SK-N-SH (cell line): ENCODE measurements around the gene CD300LB. TPM values are rescaled to one million over a fixed set of nuclear protein-coding genes. Genes with fewer than 3 reads are reported as not detected.

ENCODE experiments used
- CTCF ChIA-PET: fragments of 300-600, 350-600 bp; formaldehyde crosslinking; extraction: SDS; loops from one replicate; lab custom pipeline; 2021; lab: Yijun Ruan, JAX
- POLR2A ChIA-PET: fragments of 350-600 bp; sonication (Branson Sonifier 250); formaldehyde crosslinking; extraction: SDS; loops from one replicate; lab custom pipeline; 2020; ENCODE audit warnings: antibody characterized with exemption, inconsistent platforms; lab: Yijun Ruan, JAX
- DNase-seq: peaks from one replicate; pipeline ENCODE4 v3.0.0; 2012
- H2AFZ ChIP-seq: fragments of 200-600 bp; sonication (generic); 2 replicates; pipeline ENCODE4 v1.8.1; 2016; ENCODE audit warnings: antibody characterized with exemption, mild to moderate bottlenecking, low read depth
- H3F3A ChIP-seq: fragments of 200-600 bp; sonication (generic); replicated peaks from 2 replicates; pipeline ENCODE3; 2016; ENCODE audit warnings: antibody characterized with exemption, mild to moderate bottlenecking; ENCODE audit not compliant: insufficient read depth
- H3K27ac ChIP-seq, 2 experiments: fragments of 200-500 bp in 1 of 2; fragments of 200-600 bp in 1 of 2; sonication (Bioruptor generic) in 1 of 2; sonication (generic), shearing (Covaris generic) in 1 of 2; 2 replicates each; pipeline versions ENCODE4 v1.5.1 to v1.6.1; 2014 to 2016; ENCODE audit warnings: low read depth in 2 of 2, inconsistent platforms in 1 of 2, low read length in 1 of 2, mild to moderate bottlenecking in 1 of 2, mixed read lengths in 1 of 2
- H3K27me3 ChIP-seq: fragments of 200-600 bp; sonication (generic), shearing (Covaris generic); 2 replicates; pipeline ENCODE4 v1.6.1; 2016; ENCODE audit warnings: mixed run types; ENCODE audit not compliant: insufficient read depth
- H3K36me3 ChIP-seq, 2 experiments: fragments of 200-500 bp in 1 of 2; fragments of 200-600 bp in 1 of 2; sonication (Bioruptor generic) in 1 of 2; sonication (generic) in 1 of 2; replicated peaks in 1 of 2; 2 replicates each; pipeline versions ENCODE3 to v1.5.1; 2014 to 2016; ENCODE audit warnings: low read length in 1 of 2, mild to moderate bottlenecking in 1 of 2; ENCODE audit not compliant: insufficient read depth in 2 of 2, control insufficient read depth in 1 of 2
- H3K4me1 ChIP-seq, 2 experiments: fragments of 200-500 bp in 1 of 2; fragments of 200-600 bp in 1 of 2; sonication (Bioruptor generic) in 1 of 2; sonication (generic), shearing (Covaris generic) in 1 of 2; 2 replicates each; pipeline versions ENCODE4 v1.5.1 to v1.6.1; 2014 to 2016; ENCODE audit warnings: low read depth in 1 of 2, low read length in 1 of 2, mixed run types in 1 of 2; ENCODE audit not compliant: insufficient read depth in 2 of 2, control insufficient read depth in 1 of 2
- H3K4me2 ChIP-seq: fragments of 200-600 bp; sonication (generic), shearing (Covaris generic); 2 replicates; pipeline ENCODE4 v1.6.1; 2017; ENCODE audit warnings: mixed run types
- H3K4me3 ChIP-seq, 2 experiments: fragments of 200-500 bp in 1 of 2; fragments of 200-600 bp in 1 of 2; sonication (Bioruptor generic) in 1 of 2; sonication (generic), shearing (Covaris generic) in 1 of 2; 2 replicates each; pipeline versions ENCODE4 v1.5.1 to v1.8.1; 2014 to 2016; ENCODE audit warnings: low read depth in 2 of 2, inconsistent platforms in 1 of 2, low read length in 1 of 2, mild to moderate bottlenecking in 1 of 2, mixed read lengths in 1 of 2, moderate library complexity in 1 of 2
- H3K79me2 ChIP-seq: fragments of 200-600 bp; sonication (generic); 2 replicates; pipeline ENCODE4 v1.8.1; 2017; ENCODE audit warnings: mild to moderate bottlenecking; ENCODE audit not compliant: insufficient read depth
- H3K9ac ChIP-seq: fragments of 200-600 bp; sonication (generic); 2 replicates; pipeline ENCODE4 v1.6.1; 2017; ENCODE audit warnings: mixed run types
- H3K9me2 ChIP-seq: fragments of 200-600 bp; sonication (generic); 2 replicates; pipeline ENCODE4 v1.6.1; 2017; ENCODE audit warnings: mixed run types
- H3K9me3 ChIP-seq: fragments of 200-600 bp; sonication (generic); 2 replicates; pipeline ENCODE4 v1.6.1; 2017; ENCODE audit warnings: mixed run types, mild to moderate bottlenecking, moderate library complexity
- H4K20me1 ChIP-seq: fragments of 200-600 bp; sonication (generic); 2 replicates; pipeline ENCODE4 v1.6.1; 2017; ENCODE audit warnings: mild to moderate bottlenecking, mixed run types; ENCODE audit not compliant: insufficient read depth
- CHD2 ChIP-seq: fragments of 150-350 bp; IDR thresholded peaks from 2 replicates; pipeline ENCODE4 v1.6.1; 2018; ENCODE audit warnings: low read length; ENCODE audit not compliant: partially characterized antibody
- EP300 ChIP-seq, 2 experiments: IDR thresholded peaks; 2 replicates each; pipeline versions ENCODE4 v1.4.0 to v1.6.1; 2012; ENCODE audit warnings: borderline replicate concordance in 1 of 2, low read depth in 1 of 2, low read length in 1 of 2
- EZH2phosphoT487 ChIP-seq: fragments of 200-600 bp; sonication (generic); IDR thresholded peaks from 2 replicates; pipeline ENCODE4 v1.6.1; 2017; ENCODE audit warnings: low read depth, mixed run types, mild to moderate bottlenecking, antibody characterized with exemption, moderate library complexity, borderline replicate concordance
- FOSL2 ChIP-seq: IDR thresholded peaks from 2 replicates; pipeline ENCODE4 v1.4.0; 2012; ENCODE audit warnings: low read depth, mild to moderate bottlenecking, moderate library complexity, borderline replicate concordance
- GATA2 ChIP-seq: sonication (generic); formaldehyde crosslinking; IDR thresholded peaks from 2 replicates; pipeline ENCODE4 v1.5.0; 2020; ENCODE audit warnings: mild to moderate bottlenecking, missing genetic modification reagents
- IRF3 ChIP-seq: fragments of 150-350 bp; IDR thresholded peaks from 2 replicates; pipeline ENCODE4 v1.6.1; 2016; ENCODE audit warnings: mild to moderate bottlenecking, low read depth, low read length
- MXI1 ChIP-seq: IDR thresholded peaks from 2 replicates; pipeline ENCODE4 v1.6.1; 2012; ENCODE audit warnings: mild to moderate bottlenecking, low read depth, low read length, improper control_type of control experiment
- NRF1 ChIP-seq: IDR thresholded peaks from 2 replicates; pipeline ENCODE4 v1.6.1; 2012; ENCODE audit warnings: low read depth, mild to moderate bottlenecking, low read length
- PBX3 ChIP-seq: IDR thresholded peaks from 2 replicates; pipeline ENCODE4; 2012
- POLR2AphosphoS5 ChIP-seq: IDR thresholded peaks from 2 replicates; pipeline ENCODE4 v1.6.1; 2012; ENCODE audit warnings: low read depth, low read length
- RAD21 ChIP-seq: IDR thresholded peaks from 2 replicates; pipeline ENCODE4 v1.6.1; 2012; ENCODE audit warnings: mild to moderate bottlenecking, low read length
- RFX5 ChIP-seq: IDR thresholded peaks from 2 replicates; pipeline ENCODE4 v1.6.1; 2012; ENCODE audit warnings: mild to moderate bottlenecking, improper control_type of control experiment, low read length
- SIN3A ChIP-seq: IDR thresholded peaks from 2 replicates; pipeline ENCODE4 v1.6.1; 2012; ENCODE audit warnings: low read depth, mild to moderate bottlenecking, low read length, moderate library complexity, borderline replicate concordance
- SMC3 ChIP-seq: IDR thresholded peaks from 2 replicates; pipeline ENCODE4 v1.6.1; 2012; ENCODE audit warnings: low read depth, low read length, improper control_type of control experiment
- USF2 ChIP-seq: fragments of 150-350 bp; IDR thresholded peaks from 2 replicates; pipeline ENCODE4 v1.6.1; 2017; ENCODE audit warnings: antibody characterized with exemption, low read length, low read depth, borderline replicate concordance
- YY1 ChIP-seq: IDR thresholded peaks from 2 replicates; pipeline ENCODE4 v1.4.0; 2012; ENCODE audit warnings: low read depth, mild to moderate bottlenecking
- WGBS: methylation state at CpG from one replicate; pipeline ENCODE4 v1.1.6; 2017; ENCODE audit warnings: low lambda C conversion rate; 5-methylcytosine and 5-hydroxymethylcytosine counted together
- polyA plus RNA-seq, 3 experiments: library from polyadenylated mRNA; depleted of rRNA; stranded (reverse); fragments of >200 nt; gene quantifications; 2 replicates each; pipeline ENCODE4 v1.2.3, GENCODE V29; 2012
- TF ChIP-seq, protein P1 (sequence below): IDR thresholded peaks from 2 replicates; pipeline ENCODE4 v1.4.0; 2012; ENCODE audit warnings: low read depth, borderline replicate concordance
- TF ChIP-seq, protein P2 (sequence below): IDR thresholded peaks from 2 replicates; pipeline ENCODE4 v1.4.0; 2012; ENCODE audit warnings: low read depth

CD300LB gene
- polyA plus RNA-seq, 1 of the 3 experiments (the other 2 are of a cell fraction) = not detected

DNA sequence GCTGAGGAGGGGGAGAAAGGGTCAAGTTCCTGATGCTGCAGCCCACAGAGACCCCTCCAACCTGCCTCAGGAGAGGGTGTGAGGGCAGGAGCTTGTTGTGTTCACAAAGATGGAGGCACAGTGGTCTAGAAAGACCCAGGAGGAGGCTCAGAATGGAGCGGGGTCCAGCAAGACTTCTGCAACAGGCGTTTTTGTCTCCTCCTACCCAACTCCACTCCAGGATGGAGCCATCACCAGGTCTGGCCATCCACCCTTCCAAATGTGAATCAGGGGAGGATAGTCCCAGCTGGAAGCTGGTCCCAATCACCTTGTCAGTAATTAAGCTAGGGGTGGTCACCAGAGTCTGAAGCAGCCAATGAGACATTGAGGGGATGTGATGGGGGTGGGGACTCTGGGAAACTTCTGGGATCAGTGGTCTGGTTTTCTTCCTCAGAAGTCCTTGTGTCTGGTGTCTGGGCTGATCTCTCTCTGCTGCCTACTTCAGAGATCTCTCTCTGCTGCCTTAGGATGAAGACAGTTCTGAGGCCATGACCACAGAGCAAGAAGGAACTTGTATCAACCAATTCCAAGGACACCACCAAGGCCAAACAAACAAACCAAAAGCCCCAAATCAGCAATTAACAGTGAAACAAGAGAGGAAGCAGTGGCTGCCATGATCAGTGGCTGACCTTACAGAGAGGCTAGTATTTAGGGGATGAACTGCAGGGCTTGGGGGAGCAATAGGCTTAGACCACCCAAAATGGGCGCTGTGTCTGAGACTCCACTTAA, 14.5 kb downstream of the CD300LB start:
- Histone ChIP-seq H3K36me3 (no peaks in the 10 kb centered on the region), H4K20me1 (no peaks in the 10 kb centered on the region), H2AFZ (no peak overlapping the region), H3K9me2 (no peaks in the 10 kb centered on the region), H3K27me3 (no peaks in the 10 kb centered on the region), H3K4me2 (no peak overlapping the region), H3K4me1 (no peaks in the 10 kb centered on the region), H3K79me2 (no peaks in the 10 kb centered on the region), H3K9me3 (no peaks in the 10 kb centered on the region; the same call in 1 of the 2 replicates), H3F3A (peaks cover 13% of the 10 kb centered on the region), H3K27ac (no peak overlapping the region), H3K9ac (no peak overlapping the region), H3K4me3 (no peak overlapping the region)
- ChIA-PET CTCF (interaction anchor here (1.6 to 2.0 kb wide), 2 partner anchors 138 to 149 kb away, joined by 4 to 5 read pairs; no protein-coding TSS in a partner anchor), POLR2A (no interaction called here)
- DNase-seq = no peak
- 10% methylated on average over 3 of the region's 3 CpGs for WGBS
- no peak for TF ChIP-seq EP300 (IDR thresholded peaks at IDR 0.05; ENCODE audit: borderline replicate concordance in 1 of 2, low read depth in 1 of 2, low read length in 1 of 2)
- TF ChIP-seq CHD2 = no peak
- TF ChIP-seq, protein P1, sequence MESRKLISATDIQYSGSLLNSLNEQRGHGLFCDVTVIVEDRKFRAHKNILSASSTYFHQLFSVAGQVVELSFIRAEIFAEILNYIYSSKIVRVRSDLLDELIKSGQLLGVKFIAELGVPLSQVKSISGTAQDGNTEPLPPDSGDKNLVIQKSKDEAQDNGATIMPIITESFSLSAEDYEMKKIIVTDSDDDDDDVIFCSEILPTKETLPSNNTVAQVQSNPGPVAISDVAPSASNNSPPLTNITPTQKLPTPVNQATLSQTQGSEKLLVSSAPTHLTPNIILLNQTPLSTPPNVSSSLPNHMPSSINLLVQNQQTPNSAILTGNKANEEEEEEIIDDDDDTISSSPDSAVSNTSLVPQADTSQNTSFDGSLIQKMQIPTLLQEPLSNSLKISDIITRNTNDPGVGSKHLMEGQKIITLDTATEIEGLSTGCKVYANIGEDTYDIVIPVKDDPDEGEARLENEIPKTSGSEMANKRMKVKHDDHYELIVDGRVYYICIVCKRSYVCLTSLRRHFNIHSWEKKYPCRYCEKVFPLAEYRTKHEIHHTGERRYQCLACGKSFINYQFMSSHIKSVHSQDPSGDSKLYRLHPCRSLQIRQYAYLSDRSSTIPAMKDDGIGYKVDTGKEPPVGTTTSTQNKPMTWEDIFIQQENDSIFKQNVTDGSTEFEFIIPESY = no peak
- TF ChIP-seq, protein P2, sequence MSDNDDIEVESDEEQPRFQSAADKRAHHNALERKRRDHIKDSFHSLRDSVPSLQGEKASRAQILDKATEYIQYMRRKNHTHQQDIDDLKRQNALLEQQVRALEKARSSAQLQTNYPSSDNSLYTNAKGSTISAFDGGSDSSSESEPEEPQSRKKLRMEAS = no peak
- TF ChIP-seq USF2 = no peak
- TF ChIP-seq EZH2phosphoT487 = no peak
- TF ChIP-seq SMC3 = no peak
- TF ChIP-seq RAD21 = no peak
- no peak for TF ChIP-seq SIN3A
- no peak for TF ChIP-seq RFX5
- TF ChIP-seq MXI1 = no peak
- no peak for TF ChIP-seq GATA2 (CRISPR knock-in tag)
- TF ChIP-seq FOSL2 = no peak

DNA sequence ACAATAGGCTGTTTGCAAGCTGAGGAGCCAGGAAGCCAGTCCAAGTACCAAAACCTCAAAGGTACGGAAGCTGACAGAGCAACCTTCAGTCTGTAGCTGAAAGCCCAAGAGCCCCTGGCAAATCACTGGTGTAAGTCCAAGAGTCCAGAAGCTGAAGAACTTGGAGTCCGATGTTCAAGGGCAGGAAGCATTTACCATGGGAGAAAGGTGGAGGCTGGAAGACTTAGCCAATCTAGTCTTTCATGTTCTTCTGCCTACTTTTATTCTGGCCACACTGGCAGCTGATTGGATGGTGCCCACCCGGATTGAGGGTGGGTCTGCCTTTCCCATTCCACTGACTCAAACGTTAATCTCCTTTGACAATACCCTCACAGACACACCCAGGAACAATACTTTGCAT, 15.3 kb downstream of the CD300LB start:
- WGBS = 21% methylated on average over 4 of the region's 4 CpGs
- no peak for TF ChIP-seq PBX3
- TF ChIP-seq SIN3A = no peak
- TF ChIP-seq IRF3 = no peak
- TF ChIP-seq RFX5 = no peak
- no peak for TF ChIP-seq YY1
- TF ChIP-seq RAD21 = no peak
- TF ChIP-seq MXI1 = no peak
- no peak for TF ChIP-seq USF2
- TF ChIP-seq POLR2AphosphoS5 = no peak
- TF ChIP-seq FOSL2 = no peak
- no peak for TF ChIP-seq SMC3
- TF ChIP-seq NRF1 = no peak

More for the DNA sequence above, 15.3 kb downstream of the CD300LB start:
- Histone ChIP-seq H3K27ac (no peak overlapping the region), H3K9me3 (peaks cover 5% of the 10 kb centered on the region), H3K9ac (no peak overlapping the region), H3K4me1 (no peaks in the 10 kb centered on the region), H3K36me3 (no peaks in the 10 kb centered on the region), H3K27me3 (no peaks in the 10 kb centered on the region), H2AFZ (no peak overlapping the region), H4K20me1 (no peaks in the 10 kb centered on the region), H3F3A (peaks cover 13% of the 10 kb centered on the region), H3K9me2 (no peaks in the 10 kb centered on the region), H3K4me2 (no peak overlapping the region), H3K79me2 (no peaks in the 10 kb centered on the region), H3K4me3 (no peak overlapping the region)
- ChIA-PET CTCF (interaction anchor here (0.6 to 2.0 kb wide), 3 partner anchors 137 to 195 kb away, joined by 3 to 5 read pairs (median 4); no protein-coding TSS in a partner anchor), POLR2A (no interaction called here)
- no peak for DNase-seq
